Astrocyte (in vitro differentiated cells and primary cell): ENCODE data around the gene ADRA2B. TPM values are rescaled to one million over a fixed set of nuclear protein-coding genes. Genes with fewer than 3 reads are reported as not detected.
A peak's percentile ranks its signal among the peaks of the same experiment; 100 is the strongest.

ENCODE experiments used
- DNase-seq: peaks from one replicate; pipeline ENCODE4 v3.0.0-alpha.2; 2010; ENCODE audit warnings: low read depth
- FAIRE-seq: peaks from 2 replicates; lab custom pipeline; 2011; peaks lifted over from hg19 to GRCh38; lab: Jason Lieb, UNC
- H2AFZ ChIP-seq: 2 replicates; pipeline ENCODE4 v1.6.0; 2012; ENCODE audit warnings: low read depth, low read length, inconsistent platforms
- H3K27ac ChIP-seq: 2 replicates; pipeline ENCODE4 v1.5.1; 2011; ENCODE audit warnings: low read depth, low read length, inconsistent platforms
- H3K27me3 ChIP-seq: 2 replicates; pipeline ENCODE4 v1.6.0; 2011; ENCODE audit warnings: low read length, inconsistent platforms; ENCODE audit not compliant: insufficient read depth
- H3K36me3 ChIP-seq: 2 replicates; pipeline ENCODE4 v1.5.1; 2011; ENCODE audit warnings: low read length, inconsistent platforms; ENCODE audit not compliant: insufficient read depth
- H3K4me1 ChIP-seq: 2 replicates; pipeline ENCODE4 v1.5.1; 2011; ENCODE audit warnings: low read length, inconsistent platforms; ENCODE audit not compliant: insufficient read depth
- H3K4me2 ChIP-seq: 2 replicates; pipeline ENCODE4 v1.6.0; 2012; ENCODE audit warnings: low read length, inconsistent platforms
- H3K4me3 ChIP-seq: 2 replicates; pipeline ENCODE4 v1.5.1; 2011; ENCODE audit warnings: low read depth, mild to moderate bottlenecking, low read length, inconsistent platforms; ENCODE audit not compliant: insufficient read depth
- H3K79me2 ChIP-seq: 2 replicates; pipeline ENCODE4 v1.6.0; 2012; ENCODE audit warnings: mild to moderate bottlenecking, low read length, inconsistent platforms; ENCODE audit not compliant: insufficient read depth
- H3K9ac ChIP-seq: 2 replicates; pipeline ENCODE4 v1.6.0; 2012; ENCODE audit warnings: mild to moderate bottlenecking, low read length, inconsistent platforms
- H3K9me3 ChIP-seq: 2 replicates; pipeline ENCODE4 v1.5.1; 2012; ENCODE audit warnings: low read depth, mild to moderate bottlenecking, low read length, inconsistent platforms; ENCODE audit not compliant: insufficient read depth
- H4K20me1 ChIP-seq: 2 replicates; pipeline ENCODE4 v1.6.0; 2012; ENCODE audit warnings: low read length, inconsistent platforms; ENCODE audit not compliant: insufficient read depth
- H3K27ac Mint-ChIP-seq: one replicate; pipeline ENCODE4 v1.8.0; 2021; ENCODE audit warnings: mild to moderate bottlenecking, mixed read lengths; ENCODE audit not compliant: unreplicated experiment
- H3K27me3 Mint-ChIP-seq: one replicate; pipeline ENCODE4 v1.8.0; 2021; ENCODE audit warnings: low read depth, mixed read lengths; ENCODE audit not compliant: unreplicated experiment
- H3K36me3 Mint-ChIP-seq: one replicate; pipeline ENCODE4 v1.8.0; 2021; ENCODE audit warnings: low read depth, mixed read lengths; ENCODE audit not compliant: unreplicated experiment
- H3K4me1 Mint-ChIP-seq: one replicate; pipeline ENCODE4 v1.8.0; 2021; ENCODE audit warnings: low read depth, mixed read lengths; ENCODE audit not compliant: unreplicated experiment
- H3K4me3 Mint-ChIP-seq: one replicate; pipeline ENCODE4 v1.8.0; 2021; ENCODE audit warnings: mild to moderate bottlenecking, moderate library complexity, mixed read lengths; ENCODE audit not compliant: unreplicated experiment
- H3K9me3 Mint-ChIP-seq: one replicate; pipeline ENCODE4 v1.8.0; 2021; ENCODE audit warnings: mild to moderate bottlenecking, mixed read lengths; ENCODE audit not compliant: unreplicated experiment
- EZH2 ChIP-seq: IDR thresholded peaks from 2 replicates; pipeline ENCODE4 v1.6.1; 2012; ENCODE audit warnings: mild to moderate bottlenecking, low read length, inconsistent platforms; ENCODE audit not compliant: insufficient read depth
- total RNA-seq: library from RNA; stranded (reverse); gene quantifications from 2 replicates; pipeline ENCODE4 v1.2.1, GENCODE V29; 2021
- TF ChIP-seq, protein P1 (sequence below): IDR thresholded peaks from 2 replicates; pipeline ENCODE4 v1.5.1; 2011; ENCODE audit warnings: low read depth, mild to moderate bottlenecking, inconsistent platforms, low read length, moderate library complexity; ENCODE audit not compliant: insufficient read depth

ADRA2B gene
- total RNA-seq, 1 donor from 2014 or later, result not detected

DNA sequence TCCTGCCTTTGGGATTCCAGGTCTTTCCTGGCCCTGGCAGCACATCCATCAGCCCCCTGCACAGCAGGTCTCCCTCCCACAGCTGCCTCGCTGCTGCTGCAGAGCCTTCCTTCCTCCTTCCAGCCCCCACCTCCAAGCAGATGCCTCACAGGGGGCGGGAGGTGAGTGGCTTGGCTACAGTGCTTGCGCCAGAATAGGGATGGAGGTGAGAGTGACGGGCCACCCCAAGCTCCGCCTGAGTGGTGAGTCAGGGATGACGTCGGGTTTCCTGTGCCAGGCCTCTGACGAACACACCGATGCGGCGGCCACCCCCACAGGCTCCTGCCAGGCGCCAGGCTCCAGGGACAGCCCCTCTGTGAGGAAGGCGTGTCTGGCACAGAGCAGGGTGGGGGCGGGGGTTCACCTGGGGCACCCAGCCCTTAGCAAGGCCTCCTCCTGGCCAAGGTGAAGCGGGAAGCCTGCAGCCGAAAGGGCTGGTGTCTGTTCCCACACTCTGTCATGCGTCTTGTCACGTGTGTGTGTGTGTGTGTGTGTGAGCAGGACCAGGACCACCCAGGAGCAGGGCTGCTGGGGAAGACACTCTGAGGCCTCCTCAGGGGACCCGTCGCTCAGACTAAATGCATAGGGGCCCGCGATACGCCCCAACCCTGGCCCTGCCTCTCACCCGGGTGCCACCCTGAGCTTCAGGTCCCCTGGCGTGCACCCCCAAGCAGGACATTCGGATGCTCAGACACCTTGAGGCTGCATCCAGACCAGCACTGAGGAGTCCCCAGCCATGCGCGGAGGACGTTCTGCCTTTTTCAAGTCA, 32.2 kb upstream of the ADRA2B start:
- Mint-ChIP-seq H3K9me3 (no peaks in the 10 kb centered on the region), H3K4me3 (no peak overlapping the region), H3K4me1 (peaks cover 4% of the 10 kb centered on the region), H3K27me3 (peaks cover 46% of the 10 kb centered on the region), H3K36me3 (no peaks in the 10 kb centered on the region), H3K27ac (no peak overlapping the region)
- Histone ChIP-seq H4K20me1 (peaks cover 8% of the 10 kb centered on the region), H2AFZ (peak overlapping the region; percentile 88), H3K4me3 (no peak overlapping the region), H3K27ac (peak overlapping the region; percentile 30), H3K27me3 (no peaks in the 10 kb centered on the region), H3K79me2 (no peaks in the 10 kb centered on the region), H3K4me2 (peak overlapping the region; percentile 73), H3K9ac (peak overlapping the region; percentile 54), H3K9me3 (no peaks in the 10 kb centered on the region), H3K36me3 (no peaks in the 10 kb centered on the region), H3K4me1 (peaks cover 43% of the 10 kb centered on the region)
- FAIRE-seq (no peak), DNase-seq (peak; percentile 92)
- TF ChIP-seq EZH2, result no peak
- TF ChIP-seq, protein P1, sequence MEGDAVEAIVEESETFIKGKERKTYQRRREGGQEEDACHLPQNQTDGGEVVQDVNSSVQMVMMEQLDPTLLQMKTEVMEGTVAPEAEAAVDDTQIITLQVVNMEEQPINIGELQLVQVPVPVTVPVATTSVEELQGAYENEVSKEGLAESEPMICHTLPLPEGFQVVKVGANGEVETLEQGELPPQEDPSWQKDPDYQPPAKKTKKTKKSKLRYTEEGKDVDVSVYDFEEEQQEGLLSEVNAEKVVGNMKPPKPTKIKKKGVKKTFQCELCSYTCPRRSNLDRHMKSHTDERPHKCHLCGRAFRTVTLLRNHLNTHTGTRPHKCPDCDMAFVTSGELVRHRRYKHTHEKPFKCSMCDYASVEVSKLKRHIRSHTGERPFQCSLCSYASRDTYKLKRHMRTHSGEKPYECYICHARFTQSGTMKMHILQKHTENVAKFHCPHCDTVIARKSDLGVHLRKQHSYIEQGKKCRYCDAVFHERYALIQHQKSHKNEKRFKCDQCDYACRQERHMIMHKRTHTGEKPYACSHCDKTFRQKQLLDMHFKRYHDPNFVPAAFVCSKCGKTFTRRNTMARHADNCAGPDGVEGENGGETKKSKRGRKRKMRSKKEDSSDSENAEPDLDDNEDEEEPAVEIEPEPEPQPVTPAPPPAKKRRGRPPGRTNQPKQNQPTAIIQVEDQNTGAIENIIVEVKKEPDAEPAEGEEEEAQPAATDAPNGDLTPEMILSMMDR, result no peak

DNA sequence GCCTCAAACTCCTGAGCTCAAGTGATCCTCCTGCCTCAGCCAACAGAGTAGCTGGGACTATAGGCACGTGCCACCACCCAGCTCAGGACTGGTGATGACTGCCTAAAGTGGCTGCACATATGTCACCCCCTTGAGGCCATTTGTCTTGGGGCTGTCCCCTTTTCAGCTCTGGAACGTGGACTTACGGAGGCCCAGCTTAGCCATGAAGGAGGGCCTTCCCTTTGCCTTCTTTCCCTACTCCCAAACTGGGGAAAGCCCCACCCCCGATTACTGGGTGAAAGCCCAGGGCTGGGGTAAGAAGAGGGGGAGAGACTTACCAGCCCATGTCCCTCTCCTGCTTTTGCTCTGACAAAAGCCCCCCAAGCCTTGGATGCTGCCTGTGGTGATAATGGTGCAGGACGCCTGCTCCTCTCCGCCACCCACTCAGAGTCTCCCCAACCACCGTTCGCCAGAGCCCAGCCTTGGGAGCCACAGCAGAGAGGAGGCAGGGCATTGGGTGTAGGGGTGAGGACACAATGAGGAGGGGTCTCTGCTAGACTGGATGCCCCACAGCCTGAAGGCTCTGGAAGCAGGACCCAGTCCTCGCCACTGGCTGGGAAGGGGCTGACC, 31.3 kb upstream of the ADRA2B start:
- H3K27me3 ChIP-seq, result no peaks in the 10 kb centered on the region
- Mint-ChIP-seq H3K4me1 (peaks cover 4% of the 10 kb centered on the region), H3K36me3 (no peaks in the 10 kb centered on the region), H3K9me3 (no peaks in the 10 kb centered on the region), H3K4me3 (no peak overlapping the region), H3K27me3 (peaks cover 44% of the 10 kb centered on the region), H3K27ac (no peak overlapping the region)
- DNase-seq (no peak), FAIRE-seq (no peak)
- no peak overlapping the region for H3K9ac ChIP-seq
- H3K4me3 ChIP-seq, result no peak overlapping the region
- H3K27ac ChIP-seq, result peak overlapping the region; percentile 14
- H3K4me1 ChIP-seq, result peaks cover 43% of the 10 kb centered on the region
- peaks cover 13% of the 10 kb centered on the region for H4K20me1 ChIP-seq
- no peaks in the 10 kb centered on the region for H3K9me3 ChIP-seq
- no peaks in the 10 kb centered on the region for H3K36me3 ChIP-seq
- H2AFZ ChIP-seq, result no peak overlapping the region
- TF ChIP-seq EZH2, result no peak
- TF ChIP-seq, protein P1, result no peak
- peak overlapping the region; percentile 73 for H3K4me2 ChIP-seq
- no peaks in the 10 kb centered on the region for H3K79me2 ChIP-seq
